ENCODE results near the gene DLG1.

GRCh38 chr3:197236362-197236761 lies 62.0 kb downstream of the DLG1 start:
- TF ChIP-seq CTCF (IDR thresholded peaks at IDR 0.05) (no peak), POLR2A (IDR thresholded peaks at IDR 0.05) (no peak)

Data from adrenal gland (tissue), 5 donors.